ENCODE measurements around the gene PLCL1.

- no peak for TF ChIP-seq CTCF (IDR thresholded peaks at IDR 0.05)
- TF ChIP-seq USF1 (IDR thresholded peaks at IDR 0.05; ENCODE audit: borderline replicate concordance, low read depth): no peak
- no peak for TF ChIP-seq ELF1 (IDR thresholded peaks at IDR 0.05)
Measured at GRCh38 chr2:197978971-197979370, 174.6 kb downstream of the PLCL1 start.

Data from SK-N-SH (cell line).